BE2C (cell line): ENCODE data around the gene DENND6B.

ENCODE experiments used
- DNase-seq: peaks from one replicate; pipeline ENCODE4 v3.0.0-alpha.2; 2020
- H3K27me3 ChIP-seq: fragments of 250-450 bp; sonication (Bioruptor Pico); 2 replicates; pipeline ENCODE4 v1.5.1; 2020; ENCODE audit warnings: mild to moderate bottlenecking
- H3K36me3 ChIP-seq: fragments of 250-450 bp; sonication (Bioruptor Pico); 2 replicates; pipeline ENCODE4 v1.5.1; 2020; ENCODE audit warnings: mild to moderate bottlenecking
- H3K4me1 ChIP-seq: fragments of 250-450 bp; sonication (Bioruptor Pico); 2 replicates; pipeline ENCODE4 v1.5.1; 2020
- H3K4me3 ChIP-seq: 2 replicates; pipeline ENCODE4 v1.5.1; 2011; ENCODE audit warnings: low read depth, low read length
- H3K9me3 ChIP-seq: fragments of 250-450 bp; sonication (Bioruptor Pico); 2 replicates; pipeline ENCODE4 v1.5.1; 2020
- CTCF ChIP-seq: IDR thresholded peaks from 2 replicates; pipeline ENCODE4 v1.5.1; 2012; ENCODE audit warnings: mild to moderate bottlenecking, low read depth, low read length

The DENND6B gene

GRCh38 chr22:50278956-50279619 lies 47.7 kb downstream of the DENND6B start:
- no peak for DNase-seq
- peaks cover 74% of the 10 kb centered on the region for H3K36me3 ChIP-seq
- no peak for TF ChIP-seq CTCF
- no peaks in the 10 kb centered on the region for H3K27me3 ChIP-seq
- no peak overlapping the region for H3K4me3 ChIP-seq
- peaks cover 5% of the 10 kb centered on the region for H3K4me1 ChIP-seq
- H3K9me3 ChIP-seq = no peaks in the 10 kb centered on the region

GRCh38 chr22:50278461-50278860 lies 48.4 kb downstream of the DENND6B start:
- DNase-seq = no peak
- peaks cover 74% of the 10 kb centered on the region for H3K36me3 ChIP-seq

GRCh38 chr22:50277761-50278160 lies 49.1 kb downstream of the DENND6B start:
- H3K4me1 ChIP-seq = peaks cover 10% of the 10 kb centered on the region
- peaks cover 70% of the 10 kb centered on the region for H3K36me3 ChIP-seq
- H3K9me3 ChIP-seq = no peaks in the 10 kb centered on the region
- H3K27me3 ChIP-seq = no peaks in the 10 kb centered on the region
- H3K4me3 ChIP-seq = no peak overlapping the region
- TF ChIP-seq CTCF = no peak
- no peak for DNase-seq

More at GRCh38 chr22:50278461-50278860, 48.4 kb downstream of the DENND6B start:
- Histone ChIP-seq H3K4me1 (peaks cover 7% of the 10 kb centered on the region), H3K27me3 (no peaks in the 10 kb centered on the region), H3K9me3 (no peaks in the 10 kb centered on the region), H3K4me3 (no peak overlapping the region)
- no peak for TF ChIP-seq CTCF

- peak; percentile 64 for DNase-seq
- peaks cover 13% of the 10 kb centered on the region for H3K4me1 ChIP-seq
- TF ChIP-seq CTCF = peak; percentile 48
- H3K4me3 ChIP-seq = no peak overlapping the region
- H3K9me3 ChIP-seq = no peaks in the 10 kb centered on the region
- no peaks in the 10 kb centered on the region; the same call in 1 of the 2 replicates for H3K27me3 ChIP-seq
- H3K36me3 ChIP-seq = peaks cover 55% of the 10 kb centered on the region
These were observed 50.7 kb downstream of the DENND6B start for GRCh38 chr22:50276143-50276542.

- Histone ChIP-seq H3K4me3 (no peak overlapping the region), H3K4me1 (peaks cover 13% of the 10 kb centered on the region), H3K27me3 (peaks cover 5% of the 10 kb centered on the region), H3K9me3 (no peaks in the 10 kb centered on the region), H3K36me3 (peaks cover 50% of the 10 kb centered on the region)
- TF ChIP-seq CTCF = no peak
- DNase-seq = no peak
These were observed 51.4 kb downstream of the DENND6B start for GRCh38 chr22:50275181-50276055.

- H3K36me3 ChIP-seq = peaks cover 44% of the 10 kb centered on the region
- peaks cover 13% of the 10 kb centered on the region for H3K4me1 ChIP-seq
- no peak for DNase-seq
- no peak for TF ChIP-seq CTCF
- no peaks in the 10 kb centered on the region for H3K9me3 ChIP-seq
- H3K4me3 ChIP-seq = no peak overlapping the region
- peaks cover 5% of the 10 kb centered on the region for H3K27me3 ChIP-seq
These were observed 52.0 kb downstream of the DENND6B start for GRCh38 chr22:50274771-50275170.
